ENCODE measurements around the gene RAB8B.

RAB8B gene

DNA sequence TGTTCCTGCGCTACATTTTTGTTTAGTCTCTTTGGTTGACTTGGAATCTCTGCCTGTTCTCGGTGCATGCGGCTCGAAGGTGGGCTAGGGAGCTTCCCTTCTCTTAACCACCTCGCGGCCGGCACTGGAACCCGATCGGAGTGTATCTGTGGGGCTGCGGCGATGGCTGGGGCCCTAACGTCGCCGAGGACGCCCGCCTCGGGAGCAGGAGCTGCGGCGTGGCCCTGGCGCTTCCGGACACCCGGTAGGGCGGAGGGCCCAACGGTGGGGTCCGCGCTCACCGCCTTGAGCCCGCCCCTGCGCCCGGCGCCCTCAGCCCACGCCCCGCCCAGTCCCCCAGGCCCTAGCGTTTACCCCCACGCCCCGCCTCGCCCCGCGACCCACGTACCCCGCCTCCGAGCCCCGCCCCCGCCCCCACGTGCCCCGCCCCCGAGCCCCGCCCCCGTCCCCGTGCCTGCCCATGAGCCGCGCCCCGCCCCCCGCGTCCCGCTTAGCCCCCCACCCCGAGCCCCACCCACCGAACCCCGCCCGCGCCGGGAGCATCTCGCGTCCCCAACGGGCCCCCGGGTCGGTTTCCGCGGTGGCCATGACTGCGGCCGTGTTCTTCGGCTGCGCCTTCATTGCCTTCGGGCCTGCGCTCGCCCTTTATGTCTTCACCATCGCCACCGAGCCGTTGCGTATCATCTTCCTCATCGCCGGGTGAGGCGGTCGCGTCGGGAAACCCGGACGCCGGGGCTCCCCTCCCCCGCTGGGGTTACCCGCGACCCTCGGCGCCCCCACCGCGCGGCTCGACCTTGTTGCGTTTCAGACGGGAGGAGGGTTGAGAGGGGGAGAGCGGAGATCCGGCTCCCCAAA is 87.9 kb downstream of the RAB8B start, which contains the start of gene APH1B:
TSS of gene APH1B (plus strand) at position 568 of the 855 bp plus-strand sequence. CDS start at position 587, 19 bp downstream.
- DNase-seq: peak; percentile 23

DNA sequence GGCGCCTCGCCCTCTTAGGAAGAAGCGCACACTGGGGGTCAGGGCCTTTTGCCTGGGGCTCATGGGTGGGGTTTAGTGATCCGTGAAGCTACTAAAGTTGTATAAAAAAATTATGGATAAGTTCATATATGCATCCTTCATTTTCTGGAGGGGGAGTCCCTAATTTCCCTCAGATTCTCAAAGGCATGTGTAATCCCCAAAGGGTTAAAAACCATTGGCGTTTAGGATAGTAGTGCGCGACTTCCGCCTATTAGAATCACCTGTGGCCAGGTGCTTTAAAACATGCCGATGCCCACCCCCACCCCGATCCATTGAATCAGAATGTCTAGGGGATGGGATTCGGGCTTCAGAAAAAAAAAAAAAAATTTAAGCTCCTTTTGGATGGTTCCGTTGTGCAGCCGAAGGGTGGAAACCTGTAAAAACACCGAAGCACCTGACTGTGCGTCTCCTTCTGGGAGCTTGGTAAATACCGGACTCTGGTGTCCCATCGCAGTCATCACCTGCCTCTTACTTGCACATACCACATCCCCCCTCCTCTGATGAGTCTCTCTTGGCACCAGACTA is 88.6 kb downstream of the RAB8B start:
- DNase-seq: no peak

DNA sequence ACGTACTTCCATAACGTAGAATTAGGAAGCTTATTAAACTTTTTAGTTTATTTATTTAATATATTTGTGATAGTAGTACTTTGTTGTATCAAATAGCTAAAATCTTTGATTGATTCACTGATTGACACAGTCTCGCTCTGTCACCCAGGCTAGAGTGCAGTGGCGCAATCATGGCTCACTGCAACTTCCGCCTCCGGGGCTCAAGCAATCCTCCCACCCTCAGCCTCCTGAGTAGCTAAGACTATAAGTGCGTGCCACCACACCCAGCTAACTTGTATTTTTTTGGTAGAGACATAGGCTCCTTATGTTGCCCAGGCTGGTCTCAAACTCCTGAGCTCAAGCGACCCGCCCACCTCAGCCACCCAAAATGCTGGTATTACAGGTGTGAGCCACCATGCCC is 93.7 kb downstream of the RAB8B start:
- no peak for DNase-seq

DNA sequence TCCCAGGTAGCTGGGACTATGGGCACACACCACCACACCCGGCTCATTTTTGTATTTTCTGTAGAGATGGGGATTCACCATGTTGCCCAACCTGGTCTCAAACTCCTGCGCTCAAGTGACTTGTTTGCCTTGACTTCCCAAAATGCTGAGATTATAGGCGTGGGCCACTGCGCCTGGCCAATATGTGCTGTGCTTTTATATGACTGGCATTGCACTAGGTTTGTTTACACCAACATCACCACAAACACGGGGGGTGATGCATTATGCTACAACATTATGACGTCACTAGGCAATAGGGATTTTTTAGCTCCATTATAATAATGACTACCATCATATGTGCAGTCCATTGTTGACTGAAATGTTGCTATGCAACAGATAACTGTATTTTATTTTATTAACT is 94.9 kb downstream of the RAB8B start:
- no peak for DNase-seq

DNA sequence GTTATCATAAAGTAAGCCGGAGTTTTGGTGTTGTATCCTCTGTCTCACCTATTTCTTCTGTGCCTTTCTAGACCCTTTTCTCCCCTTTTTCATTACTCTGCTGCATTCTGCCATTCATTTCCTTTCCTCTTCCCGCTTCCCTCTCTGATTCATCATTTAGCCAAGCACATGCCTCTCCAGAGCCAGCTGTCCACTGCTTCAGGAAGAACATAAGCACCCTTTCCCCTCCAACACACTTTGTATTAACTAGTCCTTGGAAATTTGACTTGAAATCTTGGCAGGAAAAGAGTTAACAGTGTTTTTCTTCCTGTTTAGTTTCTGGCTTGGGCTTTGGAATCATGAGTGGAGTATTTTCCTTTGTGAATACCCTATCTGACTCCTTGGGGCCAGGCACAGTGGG is 97.7 kb downstream of the RAB8B start:
- DNase-seq: no peak

DNA sequence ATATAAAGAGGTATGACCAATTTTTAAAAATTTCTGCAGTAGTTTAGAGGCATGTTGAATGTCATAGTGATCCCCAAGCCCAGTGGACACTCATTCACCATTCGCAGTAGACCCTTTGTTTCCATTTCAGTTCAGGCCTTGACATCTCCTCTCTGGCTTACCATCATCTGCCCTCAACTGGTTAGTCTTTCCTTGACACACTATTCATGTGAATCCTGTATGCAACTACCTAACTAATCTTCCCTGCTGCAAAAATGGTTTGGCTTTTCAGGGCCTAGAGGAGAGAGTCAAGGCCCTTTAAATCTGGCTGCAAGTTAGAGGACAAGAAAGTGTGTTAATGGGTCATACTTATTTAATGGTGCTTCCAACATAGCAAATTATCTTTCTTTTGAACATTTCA is 98.9 kb downstream of the RAB8B start:
- DNase-seq: no peak

DNA sequence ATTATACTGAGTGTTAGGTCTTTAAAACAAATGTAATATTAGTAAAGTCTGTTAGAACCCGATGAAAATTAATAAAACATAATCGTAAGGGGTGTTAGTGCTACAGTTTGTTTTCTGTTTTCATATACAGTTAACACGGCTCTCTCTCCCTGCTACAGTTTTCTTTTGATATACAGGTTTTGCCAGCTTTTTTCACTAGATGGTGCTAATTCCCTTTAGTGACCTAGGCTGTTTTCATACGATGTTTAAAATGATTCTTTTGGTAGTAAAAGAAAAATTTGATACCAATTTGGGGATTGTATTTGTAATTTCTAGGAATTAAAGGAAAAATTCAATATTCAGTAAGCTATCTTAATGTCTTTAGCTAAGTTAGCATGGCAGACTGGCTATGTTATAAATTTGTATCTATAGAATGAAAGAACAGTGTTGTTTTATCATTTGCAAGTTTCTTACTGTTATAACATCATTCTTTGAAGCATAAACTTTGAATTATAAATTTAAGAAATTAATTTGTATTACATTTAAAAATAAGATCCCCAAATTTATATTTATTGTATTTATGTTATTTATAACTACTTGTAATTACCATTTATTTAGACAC is 99.5 kb downstream of the RAB8B start:
- no peak for DNase-seq

DNA sequence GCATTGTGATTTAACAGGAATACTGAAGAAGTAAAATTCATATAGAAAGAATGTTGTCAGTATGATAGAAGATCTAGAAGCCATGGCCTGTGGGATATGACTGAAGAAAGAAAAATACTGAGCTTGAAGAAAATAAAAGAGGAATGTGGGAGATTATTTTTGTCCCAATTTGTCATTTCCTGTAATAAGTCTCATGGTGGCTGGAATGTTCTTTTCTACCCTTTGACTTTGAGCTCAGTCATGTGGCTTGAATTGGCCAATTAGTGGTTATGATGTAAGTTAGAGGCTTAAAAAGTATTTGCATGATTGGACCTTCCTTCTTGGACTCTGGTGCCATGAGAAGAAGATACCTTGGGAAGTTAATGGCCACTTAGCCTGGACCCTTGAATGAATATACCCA is 102.1 kb downstream of the RAB8B start:
- no peak for DNase-seq

DNA sequence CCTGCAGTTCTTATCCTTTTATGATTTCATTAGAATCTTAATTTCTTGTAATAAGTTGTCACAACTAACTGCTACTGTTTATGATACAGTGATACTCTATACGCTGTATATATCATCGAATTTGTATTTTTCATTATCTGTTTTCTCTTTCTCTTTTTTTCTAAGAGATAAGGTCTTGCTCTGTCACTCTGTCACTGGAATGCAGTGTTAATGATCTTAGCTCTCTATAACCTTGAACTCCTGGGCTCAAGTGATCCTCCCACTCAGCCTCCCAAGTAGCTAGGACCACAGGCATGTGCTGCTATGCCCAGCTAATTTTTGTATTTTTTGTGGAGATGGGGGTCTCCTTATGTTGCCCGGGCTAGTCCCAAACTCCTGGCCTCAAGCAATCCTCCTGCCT is 102.8 kb downstream of the RAB8B start:
- DNase-seq: no peak

DNA sequence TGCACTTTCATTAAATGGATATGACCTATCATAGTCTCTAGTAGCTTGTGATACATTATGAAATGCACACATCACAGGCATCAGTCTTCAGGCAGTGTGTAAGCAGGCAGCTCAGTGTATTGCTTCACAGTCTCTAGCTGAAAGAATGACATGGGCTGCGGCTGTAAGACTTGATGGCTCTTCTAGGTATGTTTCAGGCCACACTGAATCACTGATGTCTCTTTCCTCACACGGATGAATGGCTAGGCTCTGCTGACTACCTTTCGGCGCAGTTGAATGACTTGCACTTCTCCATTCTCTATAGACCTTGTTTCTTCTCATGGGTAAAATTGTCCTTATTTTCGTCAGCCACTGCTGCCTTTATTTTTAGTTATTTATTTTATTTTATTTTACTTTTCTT is 103.4 kb downstream of the RAB8B start:
- no peak for DNase-seq

DNA sequence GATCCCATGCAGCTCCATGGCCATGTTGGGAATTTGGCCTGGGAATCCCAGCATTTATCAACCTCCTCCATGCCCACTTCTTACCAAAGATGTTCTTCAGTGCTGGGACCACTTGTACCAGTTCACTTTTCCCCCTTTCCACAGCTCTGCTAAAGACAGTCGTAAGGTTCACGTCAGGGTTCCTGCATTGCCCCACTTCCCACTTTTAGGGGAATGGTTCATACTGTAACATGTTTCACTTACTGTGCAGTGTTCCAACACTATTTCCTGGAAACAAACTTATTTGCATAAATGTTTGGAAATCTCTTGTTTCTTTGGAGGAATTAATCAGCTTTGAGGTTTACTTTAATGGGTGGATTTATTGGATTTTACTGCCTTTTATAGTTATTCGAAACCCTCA is 105.0 kb downstream of the RAB8B start:
- no peak for DNase-seq

DNA sequence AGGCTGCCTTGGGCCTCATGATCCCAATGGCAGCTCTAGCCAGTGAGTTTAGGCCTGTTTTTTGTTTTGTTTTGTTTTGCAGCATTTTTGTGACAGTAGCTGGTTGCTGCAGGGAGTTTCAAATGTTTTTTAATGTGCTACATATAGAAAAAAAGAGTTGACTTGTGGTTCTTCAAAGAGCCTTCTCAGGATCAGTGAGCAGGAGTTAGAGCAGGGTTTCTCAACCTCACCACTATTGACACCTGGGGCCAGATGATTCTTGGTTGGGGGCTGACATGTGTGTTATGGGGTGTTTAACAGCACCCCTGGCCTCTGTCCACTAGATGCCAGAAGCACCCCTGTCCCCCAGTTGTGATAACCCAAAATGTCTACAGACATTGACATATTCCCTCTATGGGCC is 105.9 kb downstream of the RAB8B start:
- DNase-seq: no peak

DNA sequence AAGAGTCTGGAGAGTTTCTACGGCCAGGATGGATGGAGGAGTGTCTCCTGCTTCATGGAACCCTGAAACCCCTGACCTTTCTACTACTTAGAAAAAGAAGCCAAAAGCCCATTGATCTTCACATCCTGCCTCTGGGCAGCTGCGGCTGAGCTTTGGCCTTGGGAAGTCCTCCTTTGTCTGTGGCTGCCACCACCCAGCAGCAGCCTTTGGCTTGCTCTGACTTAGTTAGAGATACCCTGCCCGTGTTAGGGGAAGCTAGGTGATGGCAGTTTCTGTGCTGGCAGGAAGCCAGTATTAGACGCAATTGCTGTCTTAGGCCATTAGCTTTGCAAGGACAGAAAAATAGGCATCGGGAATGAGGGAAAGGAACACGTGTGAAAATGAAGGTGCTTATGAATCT is 106.8 kb downstream of the RAB8B start:
- DNase-seq: no peak

DNA sequence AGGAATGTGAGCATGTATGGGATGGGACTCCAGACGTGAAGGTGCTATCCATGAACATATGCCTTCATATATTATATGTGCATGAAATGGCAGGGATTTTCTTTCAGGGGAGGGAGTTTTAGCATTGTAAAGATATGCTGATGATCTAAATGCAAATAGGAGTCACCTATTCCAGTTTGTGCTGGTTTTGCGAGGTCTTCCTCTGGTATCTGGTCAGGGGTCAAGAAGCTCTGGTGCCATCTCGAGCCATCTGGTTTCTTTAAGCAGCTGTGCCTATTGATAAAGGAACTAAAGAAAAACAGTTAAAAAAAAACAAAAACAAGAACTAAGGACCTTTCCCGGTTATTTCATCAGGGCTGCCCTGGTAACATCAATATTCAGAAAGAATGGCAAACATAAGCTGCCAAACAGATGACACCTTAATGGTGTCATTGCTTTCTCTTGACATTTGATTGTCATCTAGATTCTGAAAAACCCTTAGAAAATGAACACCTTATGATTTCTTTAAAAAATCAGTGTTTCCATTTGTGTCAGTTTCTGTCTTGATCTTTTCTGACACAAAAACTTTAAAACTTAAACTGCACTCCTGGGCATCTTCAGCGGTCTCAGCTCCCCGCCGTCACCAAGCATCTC is 110.7 kb downstream of the RAB8B start:
- DNase-seq: no peak

DNA sequence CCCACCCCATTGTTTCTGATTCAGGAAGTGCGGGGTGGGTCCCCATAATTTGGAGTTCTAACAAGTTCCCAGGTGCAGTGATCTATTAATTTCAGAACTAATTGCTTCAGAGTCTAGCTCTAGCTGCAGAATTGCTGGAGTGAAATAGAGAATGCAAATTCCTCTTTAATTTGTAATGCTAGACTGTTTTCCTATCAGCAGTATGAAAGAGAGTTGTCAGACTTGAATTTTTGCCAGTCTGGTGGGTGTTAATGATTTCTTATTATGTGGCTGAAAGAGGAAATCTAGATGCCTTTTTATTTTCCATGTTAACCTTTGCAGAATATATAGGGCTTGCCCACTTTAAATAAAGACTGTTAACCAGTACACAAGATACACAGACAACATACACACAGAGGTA is 111.7 kb downstream of the RAB8B start:
- DNase-seq: no peak

DNA sequence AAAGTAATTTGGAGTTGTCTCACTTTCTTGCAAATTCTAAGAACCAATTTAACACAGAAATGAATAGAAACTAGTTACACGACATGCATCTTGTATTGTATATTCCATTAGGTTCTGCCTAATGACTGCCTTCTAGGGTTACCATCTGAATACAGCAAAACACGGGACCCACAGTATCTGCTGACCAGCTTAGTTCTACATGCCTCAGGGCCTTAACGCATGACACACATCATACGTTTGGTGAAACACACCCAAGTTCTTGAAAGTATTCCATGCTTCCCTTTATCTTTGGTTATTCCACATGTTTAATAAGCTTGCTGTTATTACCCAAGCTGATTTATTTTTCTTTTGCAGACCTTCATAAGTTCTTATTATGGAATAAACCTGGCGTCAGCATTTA is 115.9 kb downstream of the RAB8B start:
- DNase-seq: no peak

DNA sequence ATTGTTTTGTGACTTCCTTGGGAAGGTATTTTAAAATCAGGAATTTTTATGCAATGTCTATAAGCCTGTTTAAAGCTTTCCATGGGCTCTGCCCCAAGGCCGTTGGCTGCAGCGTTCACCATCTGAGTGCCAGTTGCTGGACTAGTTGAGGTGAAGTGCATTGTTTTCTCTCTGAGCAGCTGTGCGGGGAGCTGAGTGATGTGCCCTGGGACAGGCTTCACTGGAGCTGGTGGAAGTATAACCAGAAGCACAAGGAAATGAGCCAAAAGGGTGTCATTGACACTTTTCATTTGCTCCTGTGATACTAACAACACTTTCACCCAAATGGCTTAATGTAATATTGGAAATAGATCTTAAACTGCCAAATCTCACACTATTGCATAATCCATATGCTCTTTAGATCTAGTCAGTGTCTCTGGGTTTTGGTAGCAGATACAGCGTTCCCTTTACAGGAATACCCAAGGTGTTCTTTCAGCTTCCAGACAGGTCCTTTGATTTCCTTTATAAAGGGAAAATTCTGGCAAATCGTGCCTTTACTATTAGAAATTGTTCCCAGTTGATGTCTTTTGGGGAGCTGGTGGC is 117.2 kb downstream of the RAB8B start:
- no peak for DNase-seq

DNA sequence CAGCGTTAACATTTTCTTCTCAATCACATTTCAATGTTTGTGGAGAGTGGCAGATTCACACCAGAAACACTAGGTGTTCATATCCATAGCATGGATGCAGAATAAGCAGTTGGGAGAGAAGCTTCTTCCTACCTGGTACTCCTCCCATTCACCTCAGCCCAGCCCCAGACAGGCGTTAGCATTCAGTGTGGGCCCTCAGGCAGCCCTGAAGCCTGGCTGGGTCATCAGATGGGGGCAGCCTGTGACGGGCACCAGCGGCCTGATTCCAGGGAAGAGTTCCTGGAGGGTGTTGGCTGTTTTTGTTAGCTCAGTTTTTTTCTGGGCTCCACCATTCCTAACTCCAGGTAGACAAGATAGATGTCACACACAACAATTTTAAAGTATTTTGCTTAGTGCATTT is 119.1 kb downstream of the RAB8B start:
- DNase-seq: no peak

DNA sequence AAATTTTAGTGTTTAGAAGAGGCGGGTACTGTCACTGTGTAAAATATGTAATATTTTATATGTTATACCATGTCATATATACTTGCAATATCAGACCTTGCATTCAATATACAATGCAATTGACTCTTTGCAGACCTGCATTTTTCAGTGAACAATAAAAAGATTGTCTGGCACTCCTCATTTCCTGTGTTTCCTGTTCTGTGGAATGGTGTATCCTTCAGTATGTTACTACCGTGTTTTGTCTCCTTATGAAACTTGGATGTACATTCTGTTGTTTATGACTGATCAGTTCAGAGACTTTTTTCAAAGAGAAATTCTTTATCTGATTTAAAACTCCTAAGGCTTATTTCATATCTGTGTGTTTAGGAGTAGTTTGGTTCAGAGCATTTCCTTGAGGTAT is 119.5 kb downstream of the RAB8B start:
- no peak for DNase-seq

DNA sequence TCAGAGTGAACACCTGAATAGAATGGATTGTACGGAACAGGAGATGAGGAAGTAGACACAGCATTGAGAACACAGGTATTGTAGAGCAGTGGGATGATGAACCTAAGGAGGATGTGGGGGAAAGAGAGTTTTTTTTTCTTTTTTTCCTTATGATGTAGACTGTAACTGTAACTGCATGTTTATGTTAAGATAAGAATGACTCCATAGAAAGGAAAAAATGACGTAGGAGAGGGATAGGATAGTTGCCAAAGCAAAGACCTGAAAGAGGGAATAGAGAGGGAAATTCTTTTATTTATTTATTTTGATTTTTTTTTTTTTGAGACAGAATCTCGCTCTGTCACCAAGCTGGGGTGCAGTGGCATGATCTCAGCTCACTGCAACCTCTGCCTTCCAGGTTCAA is 121.2 kb downstream of the RAB8B start:
- no peak for DNase-seq

DNA sequence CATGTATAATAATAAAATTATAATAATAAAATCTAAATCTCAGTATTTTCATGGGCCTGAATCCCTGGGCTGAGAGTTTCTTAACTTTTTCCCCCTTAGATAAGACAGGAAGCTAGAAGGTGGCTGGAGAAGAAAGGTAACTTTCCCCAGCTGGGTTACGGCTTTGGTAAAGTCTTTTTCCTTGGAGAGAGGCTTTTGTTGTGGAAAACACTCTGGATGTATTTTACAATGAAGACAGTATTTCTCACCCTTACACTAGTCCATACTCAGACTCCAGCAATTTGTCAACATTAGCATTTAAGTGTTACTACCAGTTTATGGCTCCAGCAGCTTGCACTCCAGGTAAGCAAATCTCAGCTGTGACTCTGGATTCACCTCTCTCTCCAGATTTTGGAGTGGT is 122.9 kb downstream of the RAB8B start:
- DNase-seq: no peak

DNA sequence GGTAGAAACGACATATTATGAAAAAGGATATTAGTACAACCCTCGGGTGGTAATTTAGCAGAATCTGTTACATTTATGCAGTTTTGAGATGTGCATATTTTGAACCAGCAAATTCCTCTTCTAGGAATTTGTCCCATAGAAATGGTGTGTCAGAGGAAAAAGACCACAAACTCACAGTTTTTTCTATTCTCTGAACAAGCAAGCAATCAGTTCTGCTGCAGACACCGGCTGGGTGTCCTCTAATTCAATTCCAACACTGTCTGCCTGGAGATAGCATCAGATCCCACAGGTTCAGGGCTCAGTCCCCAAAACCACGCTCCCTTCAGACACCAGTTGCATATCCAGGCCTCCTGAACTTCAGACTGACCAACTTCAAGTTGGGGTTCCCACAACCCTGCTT is 124.4 kb downstream of the RAB8B start:
- DNase-seq: no peak

DNA sequence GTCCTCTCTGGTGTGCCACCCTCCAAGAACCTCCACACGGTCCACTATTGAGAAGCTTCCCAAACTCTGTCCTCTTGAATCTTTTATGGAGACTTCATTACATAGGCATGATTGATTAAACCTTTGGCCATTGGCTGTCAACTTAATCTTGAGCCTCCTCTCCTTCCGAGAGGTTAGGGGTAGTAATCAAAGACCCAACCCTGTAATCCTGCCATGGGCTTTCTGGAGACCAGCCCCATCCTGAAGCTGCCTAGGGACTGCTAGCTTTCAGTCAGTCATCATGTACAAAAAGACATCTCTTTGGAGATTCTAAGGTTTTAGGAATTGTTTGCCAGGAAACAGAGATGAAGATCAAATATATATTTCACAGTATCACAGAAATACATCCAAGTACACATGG is 125.0 kb downstream of the RAB8B start:
- no peak for DNase-seq

Measured in DMS79 (cell line).